GF-D8 (cell line): ENCODE measurements around the gene SLC4A5.
"Not testable (repeated sequence)": the region's sequence is repeated elsewhere in the genome, so short reads cannot be mapped to it uniquely, and the experiment has no call there.

Source experiments
- DNase-seq: peaks from one replicate; lab custom pipeline; 2025; lab: John Stamatoyannopoulos, UW

Gene SLC4A5

GRCh38 chr2:74232426-74232825 is 110.8 kb downstream of the SLC4A5 start:
- no peak for DNase-seq

- not testable (repeated sequence) for DNase-seq
These were observed 113.4 kb downstream of the SLC4A5 start for GRCh38 chr2:74229865-74230264.

GRCh38 chr2:74228772-74229171 is 114.4 kb downstream of the SLC4A5 start:
- DNase-seq: no peak

GRCh38 chr2:74227646-74228045 is 115.6 kb downstream of the SLC4A5 start:
- no peak for DNase-seq

- DNase-seq: no peak
These were observed 116.5 kb downstream of the SLC4A5 start for GRCh38 chr2:74226648-74227213.

GRCh38 chr2:74225698-74226459 is 117.3 kb downstream of the SLC4A5 start:
- no peak for DNase-seq

GRCh38 chr2:74223941-74224770 is 119.1 kb downstream of the SLC4A5 start:
- DNase-seq: no peak

- no peak for DNase-seq
These were observed 120.9 kb downstream of the SLC4A5 start for GRCh38 chr2:74222300-74222650.

GRCh38 chr2:74221604-74222299 is 121.5 kb downstream of the SLC4A5 start:
- no peak for DNase-seq

GRCh38 chr2:74221091-74221490 is 122.1 kb downstream of the SLC4A5 start:
- DNase-seq: no peak

GRCh38 chr2:74219846-74220486 is 123.2 kb downstream of the SLC4A5 start:
- no peak for DNase-seq

- no peak for DNase-seq
These were observed 126.6 kb downstream of the SLC4A5 start for GRCh38 chr2:74216642-74217041.

- not testable (repeated sequence) for DNase-seq
These were observed 127.4 kb downstream of the SLC4A5 start for GRCh38 chr2:74215771-74216170.

- no peak for DNase-seq
These were observed 130.4 kb downstream of the SLC4A5 start for GRCh38 chr2:74212702-74213410.

GRCh38 chr2:74206180-74206688 is 137.0 kb downstream of the SLC4A5 start:
- peak; percentile 75 for DNase-seq

GRCh38 chr2:74205596-74205995 is 137.6 kb downstream of the SLC4A5 start:
- peak; percentile 82 for DNase-seq

- no peak for DNase-seq
These were observed 138.1 kb downstream of the SLC4A5 start for GRCh38 chr2:74205113-74205512.

GRCh38 chr2:74204436-74204835 is 138.8 kb downstream of the SLC4A5 start:
- DNase-seq: no peak

- DNase-seq: no peak
These were observed 141.6 kb downstream of the SLC4A5 start for GRCh38 chr2:74201596-74201995.

GRCh38 chr2:74201196-74201595 is 142.0 kb downstream of the SLC4A5 start:
- no peak for DNase-seq

GRCh38 chr2:74199871-74200305 is 143.3 kb downstream of the SLC4A5 start:
- no peak for DNase-seq
